Activated CD4-positive, alpha-beta T cell treated with anti-CD3 and anti-CD28 coated beads, Interleukin-10, Interleukin-2, amounts not matched to agents 100 ng/mL and 50 ng/mL, durations not matched to agents 16 hours and 8 hours (primary cell): ENCODE data around the gene TGM2.

ENCODE experiments used
- DNase-seq: peaks from one replicate; pipeline ENCODE4 v3.0.0-alpha.2; 2020

The TGM2 gene

DNA sequence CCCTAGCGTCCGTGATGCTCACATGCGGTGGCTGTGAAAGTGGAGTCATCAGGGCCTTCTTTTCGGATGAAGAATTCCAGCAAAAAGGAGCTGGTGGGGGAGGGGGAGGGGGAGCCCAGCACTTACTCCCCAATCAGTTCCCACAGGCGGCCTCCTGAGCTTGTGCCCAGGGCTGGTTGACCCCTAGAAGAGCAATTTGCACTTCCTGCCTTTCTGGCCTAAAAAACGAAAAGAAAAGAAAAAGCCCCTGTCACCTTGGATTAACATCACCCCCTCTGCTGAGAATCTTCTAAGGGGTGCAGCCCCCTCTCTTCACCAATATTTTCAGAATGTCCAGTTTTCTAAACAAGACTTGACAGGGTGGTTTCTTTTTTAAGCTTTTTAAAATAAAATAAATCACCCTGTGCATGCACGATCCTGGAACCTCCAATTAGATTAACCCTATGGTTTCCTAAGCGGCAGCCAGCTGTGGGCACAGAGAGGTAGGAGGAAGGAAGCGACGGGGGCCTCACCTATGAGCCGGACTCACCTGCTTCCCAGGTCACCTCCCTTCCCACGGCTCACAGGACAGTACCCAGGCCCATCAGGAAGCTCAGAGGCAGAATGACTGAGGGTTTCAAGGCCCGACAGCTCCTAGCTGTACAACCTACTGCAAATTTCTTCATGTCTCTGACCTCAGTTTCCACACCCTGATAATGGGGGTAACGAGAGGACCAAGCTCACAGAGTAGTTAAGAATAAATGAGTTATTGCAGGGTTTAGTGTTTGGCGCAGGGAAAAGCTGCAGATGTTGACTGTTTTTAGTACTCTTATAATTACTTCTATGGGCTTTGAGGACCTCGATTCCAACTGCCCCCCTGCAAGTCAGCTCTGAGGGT lies 10.5 kb upstream of the TGM2 start:
- no peak for DNase-seq

DNA sequence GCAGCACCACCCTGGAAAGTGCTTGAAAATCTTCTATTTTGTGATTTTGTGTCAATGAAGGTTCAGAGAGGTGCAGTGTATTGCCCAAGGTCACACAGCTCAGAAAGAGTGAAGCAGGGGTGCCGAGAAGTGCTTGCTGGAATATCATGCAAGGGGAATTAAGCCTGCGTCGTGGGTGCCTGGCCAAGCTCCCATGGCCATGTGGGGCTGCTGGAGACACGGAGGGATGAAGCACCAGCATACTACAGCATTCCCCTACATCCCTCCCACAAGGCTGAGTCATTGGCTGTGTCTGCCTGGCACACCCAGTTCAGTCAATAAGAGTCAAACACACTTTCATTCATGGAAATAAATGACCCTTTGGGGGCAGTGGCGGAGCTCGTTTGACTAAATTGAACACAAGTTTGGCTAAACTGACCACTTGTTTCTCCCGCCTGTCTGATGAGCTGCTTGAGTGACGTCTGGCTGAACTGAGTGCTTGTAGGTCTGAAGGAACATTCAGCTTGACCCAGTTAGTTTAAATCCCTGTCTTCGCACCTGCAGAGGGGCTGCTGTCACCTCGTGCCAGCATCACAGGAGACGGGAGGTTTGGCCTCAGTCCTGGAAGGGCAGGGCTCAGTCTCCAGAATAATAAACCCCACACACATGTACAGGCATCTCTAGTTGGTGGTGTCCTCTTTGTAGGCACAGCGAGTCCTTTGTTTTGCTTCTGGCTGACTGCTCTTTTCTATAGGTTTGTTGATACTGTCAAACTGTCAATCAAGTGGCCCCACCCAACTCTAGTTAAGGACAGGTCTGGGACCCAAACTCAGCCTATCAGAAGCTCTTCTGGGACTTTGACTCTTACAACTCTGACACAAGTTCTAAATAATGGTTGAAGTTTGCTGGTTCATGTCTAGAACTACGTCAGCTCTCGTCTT lies 8.4 kb upstream of the TGM2 start:
- DNase-seq = no peak

DNA sequence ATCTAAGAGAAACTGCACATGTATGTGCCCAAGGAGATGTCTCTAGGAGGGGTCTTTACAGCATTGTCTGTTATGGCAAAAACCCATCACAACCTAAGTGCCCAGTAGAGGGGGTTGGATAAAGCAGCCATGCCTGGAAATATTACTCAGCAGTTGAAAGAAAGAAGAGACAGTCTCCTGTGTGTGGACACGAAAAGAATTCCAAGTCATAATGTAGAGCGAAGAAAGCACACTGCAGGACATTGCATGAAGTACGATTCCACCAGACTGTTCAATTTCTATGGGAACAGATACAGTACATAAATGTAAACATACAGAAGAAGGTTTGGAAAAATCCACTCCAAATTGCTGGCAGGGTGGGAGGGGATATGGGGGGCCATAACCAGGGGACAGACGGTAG lies 7.3 kb upstream of the TGM2 start:
- DNase-seq = no peak

DNA sequence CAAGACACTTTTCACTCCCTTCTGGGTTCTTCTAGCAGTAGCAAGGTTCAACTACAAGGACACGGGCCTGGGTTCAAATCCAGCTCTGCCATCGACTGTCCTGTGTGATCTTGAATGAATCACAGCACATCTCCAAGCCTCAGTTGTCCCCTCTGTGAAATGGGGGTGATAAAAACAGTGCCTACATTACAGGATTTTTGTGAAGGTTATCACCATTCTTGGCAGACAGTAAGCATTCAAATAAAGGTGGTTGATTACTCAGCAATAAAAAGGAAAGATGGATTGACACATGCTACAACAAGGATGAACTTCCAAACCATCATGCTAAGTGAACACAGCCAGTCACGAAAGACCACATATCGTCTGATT lies 6.6 kb upstream of the TGM2 start:
- no peak for DNase-seq

GRCh38 chr20:38170826-38171674 lies 6.0 kb upstream of the TGM2 start:
- DNase-seq = no peak

GRCh38 chr20:38170219-38170825 lies 5.3 kb upstream of the TGM2 start:
- no peak for DNase-seq

DNA sequence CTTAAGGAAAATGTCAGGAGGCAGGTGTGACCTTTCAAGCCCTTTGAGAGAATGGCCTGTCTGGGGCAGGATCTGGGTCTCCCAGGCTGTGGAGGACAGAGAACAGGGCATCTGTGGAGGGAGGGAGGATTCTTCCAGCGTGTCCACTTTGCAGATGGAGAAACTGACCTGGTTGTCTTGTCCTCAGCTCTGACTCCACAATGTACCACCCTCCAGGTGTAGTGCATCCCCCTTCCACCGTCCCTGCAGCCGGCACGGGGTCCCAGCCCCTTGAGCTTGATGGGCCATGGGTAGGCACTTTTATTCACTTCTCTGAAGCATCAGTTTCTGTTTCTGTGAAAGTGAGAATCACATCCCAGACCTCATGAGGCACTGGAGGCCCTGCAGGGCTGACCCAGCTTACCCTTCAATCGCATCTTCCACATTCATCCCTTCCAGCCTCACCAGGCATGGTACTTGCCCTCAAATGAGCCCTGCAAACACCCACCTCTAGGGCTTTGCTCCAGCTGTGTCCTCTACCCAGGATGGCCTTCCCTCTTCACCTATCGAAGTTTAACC lies 4.6 kb upstream of the TGM2 start:
- no peak for DNase-seq

DNA sequence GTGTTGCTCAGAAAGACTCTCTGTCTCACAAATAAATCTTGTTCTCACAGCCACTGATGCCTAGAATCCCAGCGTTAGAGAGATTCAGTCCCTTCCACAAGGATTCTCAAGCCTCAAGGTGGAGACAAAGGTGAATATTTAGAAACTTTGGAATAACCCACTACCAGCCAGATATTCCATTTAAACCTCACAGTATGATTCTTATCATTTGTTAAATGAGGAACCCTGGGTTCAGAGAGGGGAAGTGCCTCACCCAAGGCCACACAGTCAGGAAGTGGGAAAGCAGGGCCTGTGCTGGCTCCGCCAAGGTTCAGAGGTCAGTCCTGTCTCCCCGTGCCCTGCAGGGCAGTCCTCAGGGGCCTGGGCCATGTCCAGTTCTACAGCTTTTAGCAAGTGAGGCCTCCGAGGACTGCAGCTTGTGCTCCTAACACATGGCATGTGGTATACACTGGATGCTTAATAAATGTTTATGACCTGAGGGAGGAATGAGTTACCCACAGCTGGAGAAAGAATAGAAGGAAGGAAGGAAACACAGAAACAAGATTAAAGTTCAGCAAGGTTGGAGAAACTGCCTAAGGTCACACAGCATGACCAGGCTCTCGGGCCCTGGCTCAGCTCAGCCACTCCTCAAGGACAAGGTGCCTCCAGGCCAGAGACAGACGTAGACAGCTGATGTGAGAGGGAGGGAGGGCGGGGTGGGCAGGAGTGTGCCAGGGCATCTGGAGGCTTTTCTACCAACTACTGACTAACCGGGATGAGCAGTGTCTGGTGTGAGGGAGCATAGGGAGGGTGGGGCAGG lies 3.9 kb upstream of the TGM2 start:
- DNase-seq = no peak

DNA sequence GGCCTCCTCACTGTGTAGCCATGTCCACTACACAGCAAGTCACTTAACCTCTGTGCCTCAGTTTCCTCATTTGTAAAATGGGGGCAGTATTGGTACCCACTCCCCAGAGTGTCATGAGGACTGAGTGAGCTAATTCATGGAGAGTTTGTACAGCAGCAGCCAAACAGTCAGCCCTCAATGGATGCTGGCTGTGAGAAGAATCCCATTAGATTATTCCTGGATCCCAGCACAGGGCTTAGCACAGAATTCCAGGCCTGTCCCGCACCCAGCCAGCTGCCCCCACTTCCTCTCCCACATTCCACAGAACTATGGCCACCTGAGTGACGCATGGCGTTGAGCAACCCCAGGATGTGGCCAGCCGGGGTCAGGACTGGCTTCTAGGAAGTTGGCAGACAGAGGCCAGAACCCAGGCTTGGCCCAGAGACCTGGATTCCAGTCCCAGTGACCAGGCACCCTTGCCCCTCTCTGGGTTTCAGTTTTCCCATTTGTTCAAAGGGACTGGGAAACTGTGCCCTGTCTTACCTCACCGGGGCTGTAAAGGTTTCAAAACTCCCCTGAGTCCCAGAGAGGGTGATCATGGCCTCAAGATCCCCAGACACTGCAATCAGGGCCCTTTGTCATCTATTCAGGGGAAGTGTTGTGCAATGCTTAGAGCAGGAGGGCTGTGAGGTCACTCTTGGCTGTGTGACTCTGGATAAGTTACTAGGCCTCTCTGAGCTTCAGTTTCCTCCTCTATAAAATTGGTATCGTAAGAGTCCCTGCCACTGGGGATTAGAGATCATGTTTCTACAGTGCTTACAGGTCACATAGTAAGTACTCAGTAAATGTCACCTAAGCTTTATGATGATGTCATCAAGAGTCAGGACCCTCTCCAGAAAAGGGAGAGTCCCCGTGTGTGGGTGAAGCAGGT lies 3.0 kb upstream of the TGM2 start:
- DNase-seq = no peak

DNA sequence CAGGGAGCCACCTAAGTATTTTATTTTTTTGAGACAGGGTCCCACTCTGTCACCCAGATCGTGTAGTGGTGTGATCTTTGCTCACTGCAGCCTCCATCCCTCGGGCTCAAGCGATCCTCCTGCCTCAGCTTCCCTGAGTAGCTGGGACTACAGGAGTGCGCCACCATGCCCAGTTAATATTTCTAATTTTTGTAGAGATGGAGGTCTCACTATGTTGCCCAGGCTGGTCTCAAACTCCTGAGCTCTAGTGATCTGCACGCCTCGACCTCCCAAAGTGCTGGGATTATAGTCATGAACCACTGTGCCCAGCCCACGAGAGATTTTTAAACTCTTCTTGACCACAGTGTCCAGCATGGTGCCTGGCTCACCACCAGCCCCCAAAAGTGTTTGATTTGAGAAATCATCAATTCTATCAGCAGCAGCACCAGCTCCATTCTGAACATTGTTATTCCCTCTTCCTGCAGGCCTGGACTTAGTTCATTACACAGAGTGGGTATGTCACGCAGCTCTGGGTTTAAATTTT lies 2.3 kb upstream of the TGM2 start:
- DNase-seq = no peak

DNA sequence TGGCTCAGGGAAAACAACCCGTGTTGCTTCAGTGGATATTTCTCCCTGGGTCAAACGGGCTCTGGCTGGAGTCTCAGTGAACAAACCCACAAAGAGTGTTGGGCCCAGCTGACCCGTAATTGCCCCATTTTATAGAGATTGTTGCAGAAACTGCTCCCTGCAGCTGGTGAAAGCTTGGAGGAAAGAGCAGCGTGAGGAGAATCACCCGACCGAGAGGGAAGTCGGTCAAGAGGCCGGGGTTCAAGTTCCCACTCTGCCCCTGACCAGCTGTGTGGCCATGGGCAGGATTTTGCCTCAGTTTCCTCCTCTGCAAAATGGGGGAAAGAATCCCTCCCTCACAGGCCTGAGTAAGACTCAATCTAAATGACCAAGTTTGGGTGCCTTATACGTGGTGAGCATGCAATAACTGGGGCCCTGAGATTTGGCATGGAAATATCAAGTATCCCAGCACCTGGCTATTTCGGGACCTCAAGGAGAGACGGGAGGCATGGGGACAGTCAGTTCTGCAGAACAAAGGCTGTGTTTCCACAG lies 1.7 kb upstream of the TGM2 start:
- no peak for DNase-seq

- DNase-seq = no peak
These were observed 1.1 kb upstream of the TGM2 start for GRCh38 chr20:38165966-38166702.

GRCh38 chr20:38164624-38165088 lies 414 bp downstream of the TGM2 start:
- DNase-seq = no peak

GRCh38 chr20:38164069-38164468 lies 1.0 kb downstream of the TGM2 start:
- no peak for DNase-seq

GRCh38 chr20:38162878-38163875 lies 1.9 kb downstream of the TGM2 start:
- DNase-seq = no peak

- DNase-seq = no peak
These were observed 2.9 kb downstream of the TGM2 start for GRCh38 chr20:38162149-38162548.

GRCh38 chr20:38161412-38161774 lies 3.7 kb downstream of the TGM2 start:
- no peak for DNase-seq
